Medulla oblongata (tissue), 1 donor: ENCODE data around the gene PIEZO2.
"Not testable (repeated sequence)": the region's sequence is repeated elsewhere in the genome, so short reads cannot be mapped to it uniquely, and the experiment has no call there.

Source experiments
- DNase-seq: peaks from one replicate; pipeline ENCODE4 v3.0.0-alpha.2; 2015; ENCODE audit errors: extremely low spot score

The PIEZO2 gene

DNA sequence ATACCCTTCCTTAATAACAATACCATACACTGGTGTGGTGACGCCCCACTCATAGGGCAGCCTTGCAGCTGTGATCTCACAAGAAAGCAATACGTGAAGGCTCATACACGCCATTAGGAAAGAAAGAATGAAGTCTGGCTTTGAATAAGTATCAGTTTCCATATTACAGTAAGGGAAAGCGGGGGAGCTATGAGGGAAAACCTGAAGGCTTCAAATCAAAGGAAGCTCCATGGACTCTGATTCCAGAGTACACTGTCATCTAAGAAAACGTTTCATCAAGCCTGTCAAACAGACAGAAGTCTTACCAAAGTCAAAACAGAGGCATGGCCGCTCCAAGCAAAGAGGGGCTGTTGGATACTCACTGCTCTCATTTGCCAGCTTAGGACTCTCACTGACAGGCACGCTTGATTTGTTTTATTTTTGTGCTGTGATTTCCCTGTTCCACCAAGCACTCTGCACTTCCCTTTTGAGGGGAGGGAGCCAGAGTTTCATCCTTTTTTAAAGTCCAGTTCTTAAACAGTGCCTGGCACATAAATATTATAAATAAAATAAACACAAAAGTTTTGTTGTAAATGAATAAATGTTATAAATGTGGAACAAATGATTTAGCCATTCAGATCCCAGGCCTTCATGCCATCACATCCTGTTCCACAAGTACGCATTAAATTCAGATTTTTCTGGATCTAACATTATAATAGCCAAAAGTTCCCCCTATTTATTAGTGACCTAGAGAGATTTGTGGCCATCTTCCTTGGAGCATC is 221.2 kb downstream of the PIEZO2 start:
- DNase-seq = no peak

GRCh38 chr18:10927286-10927992 is 221.9 kb downstream of the PIEZO2 start:
- DNase-seq = no peak

DNA sequence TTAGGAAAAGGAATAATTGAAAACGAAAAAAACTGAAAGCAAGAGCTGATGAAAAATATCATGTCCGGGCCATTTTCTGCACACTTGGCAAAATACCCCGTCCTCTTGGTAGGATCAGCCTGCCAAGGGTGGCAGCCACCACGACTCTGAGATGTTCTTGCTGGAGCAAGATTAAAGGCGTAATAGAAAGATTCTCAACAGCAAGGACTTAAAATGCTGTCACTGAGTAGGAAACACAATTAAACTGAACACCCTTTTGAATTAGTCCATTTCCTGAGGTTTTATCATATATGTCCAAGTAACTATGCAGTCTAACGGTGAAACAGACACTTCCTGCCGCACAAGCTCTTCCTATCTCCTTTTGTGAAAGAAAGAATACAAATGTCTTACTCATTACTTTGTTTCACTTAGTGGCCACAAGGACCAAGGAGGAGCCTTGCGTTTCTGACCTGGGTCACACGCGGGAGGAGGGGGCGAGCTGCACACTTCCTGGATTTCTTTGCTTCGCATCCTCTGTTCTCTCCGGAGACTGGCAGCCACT is 222.7 kb downstream of the PIEZO2 start:
- DNase-seq = no peak

- no peak for DNase-seq
These were observed 225.1 kb downstream of the PIEZO2 start for GRCh38 chr18:10924290-10924689.

- no peak for DNase-seq
These were observed 225.8 kb downstream of the PIEZO2 start for GRCh38 chr18:10923551-10924070.

DNA sequence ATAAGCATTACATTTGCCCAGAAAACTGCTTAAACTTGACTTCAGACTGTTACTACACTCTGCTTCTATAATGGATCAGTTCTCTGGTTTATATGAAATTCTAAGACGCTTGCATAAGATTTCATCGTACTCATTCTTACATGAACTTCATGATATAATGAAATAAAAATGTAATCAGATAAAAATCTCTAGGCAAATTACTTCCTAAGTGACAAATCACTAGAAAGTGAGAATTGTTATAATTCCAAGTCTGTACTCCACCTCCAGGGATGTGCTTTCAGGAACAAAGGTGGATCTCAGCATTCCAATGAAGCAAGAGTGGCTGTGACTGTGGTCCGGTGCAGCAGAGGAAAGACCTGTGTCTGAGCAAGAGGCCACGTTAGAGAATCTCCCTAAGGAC is 226.2 kb downstream of the PIEZO2 start:
- no peak for DNase-seq

GRCh38 chr18:10922712-10923111 is 226.7 kb downstream of the PIEZO2 start:
- not testable (repeated sequence) for DNase-seq

- not testable (repeated sequence) for DNase-seq
These were observed 229.1 kb downstream of the PIEZO2 start for GRCh38 chr18:10920309-10920708.

- no peak for DNase-seq
These were observed 229.5 kb downstream of the PIEZO2 start for GRCh38 chr18:10919851-10920250.

DNA sequence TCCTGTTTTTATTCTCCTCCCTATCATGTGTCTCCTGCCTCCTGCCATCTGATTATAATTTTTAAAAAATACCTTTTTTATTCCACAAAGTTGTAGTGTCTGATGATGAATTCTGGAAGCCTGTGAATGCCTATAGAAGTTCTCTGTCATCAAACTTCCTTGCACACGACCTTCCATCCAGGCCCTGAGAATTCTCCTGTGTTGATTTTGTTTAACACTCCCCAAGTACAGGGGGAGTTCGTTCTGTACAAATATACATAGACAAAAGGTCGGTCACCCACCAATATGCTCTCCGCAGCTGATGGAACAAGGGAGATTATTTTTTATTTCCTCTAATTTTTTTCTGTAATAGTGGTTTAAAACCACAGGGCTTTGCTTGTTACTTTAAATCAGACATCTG is 232.5 kb downstream of the PIEZO2 start:
- no peak for DNase-seq

DNA sequence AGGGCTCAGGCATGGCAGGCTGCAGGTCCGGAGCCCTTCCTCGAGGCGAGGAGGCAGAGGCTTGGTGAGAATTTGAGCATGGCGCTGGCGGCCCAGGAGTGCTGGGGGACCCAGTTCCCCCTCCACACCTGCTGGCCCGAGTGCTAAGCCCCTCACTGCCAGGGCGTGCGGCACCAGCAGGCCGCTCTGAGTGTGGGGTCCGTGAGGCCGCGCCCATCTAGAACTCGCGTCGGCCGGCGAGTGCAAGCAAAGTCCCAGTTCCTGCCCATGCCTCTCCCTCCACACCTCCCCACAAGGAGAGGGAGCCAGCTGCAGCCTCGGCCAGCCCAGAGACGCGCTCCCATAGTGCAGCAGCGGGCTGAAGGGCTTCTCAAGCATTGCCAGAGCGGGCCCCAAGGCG is 233.0 kb downstream of the PIEZO2 start:
- DNase-seq = no peak

- not testable (repeated sequence) for DNase-seq
These were observed 233.6 kb downstream of the PIEZO2 start for GRCh38 chr18:10915748-10916147.

DNA sequence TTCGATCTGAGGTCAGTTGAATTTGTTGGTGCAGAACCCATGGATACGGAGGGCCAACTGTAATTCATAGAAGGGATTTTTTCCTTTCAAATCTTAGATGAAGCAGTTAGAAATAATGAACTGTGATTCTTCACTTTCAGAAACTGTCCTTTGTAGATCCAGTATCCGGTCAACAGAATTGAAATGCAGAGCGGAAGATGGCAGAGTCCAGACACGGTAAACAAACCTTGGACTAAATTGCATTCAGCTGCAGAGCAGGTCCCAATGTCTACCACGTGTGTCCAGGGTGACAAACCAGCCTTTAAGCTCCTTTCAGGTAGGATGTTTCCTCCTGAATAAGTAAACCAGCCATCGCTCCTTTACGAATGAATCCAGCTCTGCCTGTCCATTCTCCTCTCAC is 234.8 kb downstream of the PIEZO2 start:
- DNase-seq = not testable (repeated sequence)

DNA sequence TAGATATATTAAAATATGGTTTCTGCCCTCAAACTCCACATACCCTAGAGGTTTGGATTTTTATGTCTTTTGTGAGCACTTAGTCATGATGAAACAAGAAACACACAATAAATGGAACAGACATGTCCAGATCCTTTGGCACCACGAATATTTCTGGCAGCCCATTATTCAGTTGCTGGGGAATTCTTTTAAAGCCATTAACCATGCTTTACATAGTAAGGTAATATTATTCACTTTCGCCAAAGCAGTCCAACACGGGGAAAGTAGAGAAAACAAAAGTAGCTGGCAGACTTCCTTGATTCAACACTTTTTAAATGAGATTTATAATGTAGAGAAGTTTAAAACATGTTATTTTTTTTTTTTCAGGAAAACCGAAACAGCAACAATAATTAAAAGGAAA is 235.4 kb downstream of the PIEZO2 start:
- no peak for DNase-seq

- DNase-seq = no peak
These were observed 236.4 kb downstream of the PIEZO2 start for GRCh38 chr18:10912790-10913545.

- no peak for DNase-seq
These were observed 239.6 kb downstream of the PIEZO2 start for GRCh38 chr18:10909724-10910123.

DNA sequence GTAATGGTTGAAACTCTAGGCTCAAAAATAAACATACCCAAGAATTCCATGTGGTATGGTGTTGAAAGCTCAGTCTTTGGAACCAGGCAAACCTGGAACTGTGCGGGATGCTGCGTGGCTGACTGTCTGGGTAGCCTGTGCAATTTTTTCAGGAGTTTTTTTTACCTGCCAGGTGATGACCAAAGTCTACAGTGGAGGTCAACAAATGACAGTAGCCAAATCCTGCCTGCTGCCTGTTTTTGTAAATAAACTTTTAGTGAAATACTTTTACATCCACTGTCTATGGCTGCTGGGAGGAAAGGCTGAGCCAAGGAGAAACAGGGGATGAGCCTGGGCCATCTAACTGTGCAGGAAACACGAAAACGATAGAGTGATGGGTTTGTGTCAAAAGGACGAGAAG is 240.6 kb downstream of the PIEZO2 start:
- no peak for DNase-seq

DNA sequence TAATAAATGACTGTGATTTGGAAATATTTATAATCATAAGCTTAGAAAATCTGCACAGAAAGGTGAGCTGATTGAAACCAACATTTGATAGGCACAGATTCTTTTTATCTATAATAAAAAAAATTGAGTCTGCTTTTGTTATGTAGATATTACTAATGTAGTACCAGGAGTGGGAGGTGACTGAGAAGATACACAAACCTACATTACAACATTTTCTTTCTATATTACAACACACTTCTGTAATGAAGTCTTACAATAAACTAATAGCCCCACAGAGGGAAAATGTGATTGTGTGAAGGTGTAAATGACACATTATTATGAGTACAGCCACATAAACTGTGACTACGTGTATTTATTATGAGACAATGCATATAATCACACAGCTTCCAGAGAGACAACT is 241.6 kb downstream of the PIEZO2 start:
- DNase-seq = no peak

GRCh38 chr18:10901329-10901728 is 248.0 kb downstream of the PIEZO2 start:
- no peak for DNase-seq

GRCh38 chr18:10900435-10900834 is 248.9 kb downstream of the PIEZO2 start:
- no peak for DNase-seq

DNA sequence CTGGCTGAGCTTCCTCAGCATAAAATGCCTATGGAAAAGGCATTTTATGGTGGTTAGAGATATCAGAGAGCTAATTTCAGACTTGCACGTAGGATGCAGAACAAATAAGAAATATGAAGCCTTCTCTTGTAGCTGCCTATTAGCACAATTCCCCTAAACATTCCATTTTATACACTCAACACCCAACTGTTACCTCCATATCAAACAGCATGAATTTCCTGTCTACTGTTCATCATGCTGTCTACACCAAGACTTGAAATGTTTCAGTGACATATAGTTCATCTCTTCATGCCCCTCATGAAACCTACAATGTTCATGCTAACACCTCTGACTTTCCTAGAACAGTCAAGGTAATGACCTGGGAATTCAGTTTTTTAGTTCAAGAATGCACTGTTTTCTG is 249.9 kb downstream of the PIEZO2 start:
- no peak for DNase-seq

GRCh38 chr18:10898417-10898974 is 250.9 kb downstream of the PIEZO2 start:
- no peak for DNase-seq
